GM12864 (cell line): ENCODE measurements around the gene CCDC92.

Experiments
- DNase-seq: peaks from one replicate; pipeline ENCODE4 v3.0.0-alpha.2; 2011; ENCODE audit warnings: low read depth
- H3K4me3 ChIP-seq: 2 replicates; pipeline ENCODE4 v1.5.1; 2011; ENCODE audit warnings: mild to moderate bottlenecking, low read depth, low read length, control low read depth
- CTCF ChIP-seq: IDR thresholded peaks from 2 replicates; pipeline ENCODE4 v1.5.1; 2011; ENCODE audit warnings: low read depth, mild to moderate bottlenecking, moderate library complexity, low read length, control low read depth, inconsistent platforms; ENCODE audit errors: missing control alignments

The CCDC92 gene

GRCh38 chr12:124017064-124017463, 44.4 kb upstream of the CCDC92 start:
- no peak for TF ChIP-seq CTCF
- H3K4me3 ChIP-seq: no peak overlapping the region
- no peak for DNase-seq

- no peak for DNase-seq
- no peak overlapping the region for H3K4me3 ChIP-seq
- TF ChIP-seq CTCF: no peak
Measured at GRCh38 chr12:124015494-124016461, 43.1 kb upstream of the CCDC92 start.

- TF ChIP-seq CTCF: no peak
- DNase-seq: no peak
- H3K4me3 ChIP-seq: no peak overlapping the region
Measured at GRCh38 chr12:124013073-124013472, 40.4 kb upstream of the CCDC92 start.

GRCh38 chr12:124011435-124012115, 38.9 kb upstream of the CCDC92 start:
- TF ChIP-seq CTCF: no peak
- no peak for DNase-seq
- no peak overlapping the region for H3K4me3 ChIP-seq

- DNase-seq: no peak
- H3K4me3 ChIP-seq: no peak overlapping the region
- no peak for TF ChIP-seq CTCF
Measured at GRCh38 chr12:124010687-124011086, 38.1 kb upstream of the CCDC92 start.

- no peak overlapping the region for H3K4me3 ChIP-seq
- TF ChIP-seq CTCF: no peak
- DNase-seq: no peak
Measured at GRCh38 chr12:124009781-124010180, 37.1 kb upstream of the CCDC92 start.
